ENCODE data around the gene LAYN.

Gene LAYN

DNA sequence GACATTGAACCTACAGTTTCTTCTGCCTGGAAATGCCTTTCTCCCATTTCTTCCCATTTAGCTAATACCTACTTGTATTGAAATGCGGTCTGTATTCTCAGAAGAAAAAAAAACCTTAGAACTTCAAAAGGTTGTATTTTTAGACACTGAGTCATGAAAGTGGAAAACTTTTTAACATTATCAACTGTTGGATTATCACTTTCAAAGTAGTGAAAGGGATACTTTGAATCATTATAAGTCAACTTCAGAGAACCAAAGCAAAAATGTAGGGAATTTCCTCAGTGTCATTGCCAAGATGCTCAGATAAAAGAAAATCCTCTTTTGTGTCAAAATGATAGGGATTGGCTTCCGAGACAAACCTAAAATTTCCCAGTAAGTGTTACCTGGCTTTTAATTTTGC lies 19.4 kb upstream of the LAYN start:
- no peak overlapping the region for H3K27ac ChIP-seq
- no peaks in the 10 kb centered on the region for H3K36me3 ChIP-seq (ENCODE audit: insufficient read depth)
- H3K4me2 ChIP-seq, result no peak overlapping the region
- H3K27me3 ChIP-seq (ENCODE audit: insufficient read depth, low read depth), result no peaks in the 10 kb centered on the region
- no peaks in the 10 kb centered on the region for H4K20me1 ChIP-seq (ENCODE audit: insufficient read depth)
- TF ChIP-seq, protein P1, sequence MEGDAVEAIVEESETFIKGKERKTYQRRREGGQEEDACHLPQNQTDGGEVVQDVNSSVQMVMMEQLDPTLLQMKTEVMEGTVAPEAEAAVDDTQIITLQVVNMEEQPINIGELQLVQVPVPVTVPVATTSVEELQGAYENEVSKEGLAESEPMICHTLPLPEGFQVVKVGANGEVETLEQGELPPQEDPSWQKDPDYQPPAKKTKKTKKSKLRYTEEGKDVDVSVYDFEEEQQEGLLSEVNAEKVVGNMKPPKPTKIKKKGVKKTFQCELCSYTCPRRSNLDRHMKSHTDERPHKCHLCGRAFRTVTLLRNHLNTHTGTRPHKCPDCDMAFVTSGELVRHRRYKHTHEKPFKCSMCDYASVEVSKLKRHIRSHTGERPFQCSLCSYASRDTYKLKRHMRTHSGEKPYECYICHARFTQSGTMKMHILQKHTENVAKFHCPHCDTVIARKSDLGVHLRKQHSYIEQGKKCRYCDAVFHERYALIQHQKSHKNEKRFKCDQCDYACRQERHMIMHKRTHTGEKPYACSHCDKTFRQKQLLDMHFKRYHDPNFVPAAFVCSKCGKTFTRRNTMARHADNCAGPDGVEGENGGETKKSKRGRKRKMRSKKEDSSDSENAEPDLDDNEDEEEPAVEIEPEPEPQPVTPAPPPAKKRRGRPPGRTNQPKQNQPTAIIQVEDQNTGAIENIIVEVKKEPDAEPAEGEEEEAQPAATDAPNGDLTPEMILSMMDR (conservative IDR thresholded peaks at IDR 0.05; ENCODE audit: low read depth, low read length), result no peak
- no peak overlapping the region for H3K4me3 ChIP-seq (IDR thresholded peaks at IDR 0.05; ENCODE audit: insufficient read depth, low read depth, low read length)
- H3K9ac ChIP-seq, result no peak overlapping the region
- no peak overlapping the region for H2AFZ ChIP-seq (ENCODE audit: low read depth)
- H3K4me1 ChIP-seq (ENCODE audit: low read depth, poor library complexity, severe bottlenecking), result peaks cover 15% of the 10 kb centered on the region
- no peaks in the 10 kb centered on the region for H3K79me2 ChIP-seq (ENCODE audit: insufficient read depth, low read depth)

DNA sequence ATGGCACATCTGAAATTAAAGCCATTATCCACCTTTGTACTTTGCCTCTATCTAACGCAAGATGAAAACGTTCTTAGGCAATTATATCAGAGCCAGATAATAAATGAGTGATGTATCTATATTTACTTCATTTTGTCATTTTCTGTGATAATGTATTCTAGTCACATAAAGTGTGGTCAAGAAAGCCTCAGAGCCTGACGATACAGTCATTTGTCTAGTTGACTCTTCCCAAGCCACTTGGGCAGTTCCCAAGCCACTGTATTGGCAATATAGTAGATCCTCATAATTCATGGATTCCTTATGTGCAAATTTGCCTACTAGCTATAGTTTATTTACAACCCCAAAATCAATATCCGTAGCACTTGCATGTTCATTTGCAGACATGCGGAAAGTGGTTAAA lies 18.1 kb upstream of the LAYN start:
- Histone ChIP-seq H3K36me3 (ENCODE audit: insufficient read depth) (no peaks in the 10 kb centered on the region), H3K9ac (no peak overlapping the region), H3K27ac (no peak overlapping the region), H3K27me3 (ENCODE audit: insufficient read depth, low read depth) (no peaks in the 10 kb centered on the region), H3K4me1 (ENCODE audit: low read depth, poor library complexity, severe bottlenecking) (peaks cover 28% of the 10 kb centered on the region), H3K4me3 (IDR thresholded peaks at IDR 0.05; ENCODE audit: insufficient read depth, low read depth, low read length) (no peak overlapping the region), H3K79me2 (ENCODE audit: insufficient read depth, low read depth) (no peaks in the 10 kb centered on the region), H3K4me2 (no peak overlapping the region), H2AFZ (ENCODE audit: low read depth) (no peak overlapping the region), H4K20me1 (ENCODE audit: insufficient read depth) (no peaks in the 10 kb centered on the region)
- TF ChIP-seq, protein P1 (conservative IDR thresholded peaks at IDR 0.05; ENCODE audit: low read depth, low read length), result no peak

DNA sequence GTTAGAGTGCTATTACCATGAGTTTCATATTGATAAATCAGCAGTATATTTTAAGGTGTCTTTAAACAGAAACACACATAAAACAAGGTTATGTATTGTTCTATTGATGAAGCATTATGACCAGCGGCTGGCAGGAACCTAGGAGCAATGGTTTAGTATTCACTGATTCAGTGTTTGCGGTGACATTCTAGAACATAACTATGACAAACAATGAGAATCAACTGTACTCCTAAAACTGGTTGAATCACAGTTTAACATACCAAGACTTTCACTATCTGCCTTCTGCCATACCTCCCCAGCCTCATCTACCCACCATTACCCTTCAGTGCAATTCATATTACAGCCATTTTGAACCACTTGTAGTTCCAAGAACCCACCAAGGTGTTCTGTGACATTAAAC lies 17.2 kb upstream of the LAYN start:
- Histone ChIP-seq H3K4me1 (ENCODE audit: low read depth, poor library complexity, severe bottlenecking) (peaks cover 37% of the 10 kb centered on the region), H3K79me2 (ENCODE audit: insufficient read depth, low read depth) (no peaks in the 10 kb centered on the region), H3K4me3 (IDR thresholded peaks at IDR 0.05; ENCODE audit: insufficient read depth, low read depth, low read length) (no peak overlapping the region), H4K20me1 (ENCODE audit: insufficient read depth) (no peaks in the 10 kb centered on the region), H3K9ac (no peak overlapping the region), H3K27ac (no peak overlapping the region), H3K4me2 (no peak overlapping the region), H3K36me3 (ENCODE audit: insufficient read depth) (no peaks in the 10 kb centered on the region), H2AFZ (ENCODE audit: low read depth) (no peak overlapping the region), H3K27me3 (ENCODE audit: insufficient read depth, low read depth) (no peaks in the 10 kb centered on the region)
- TF ChIP-seq, protein P1 (conservative IDR thresholded peaks at IDR 0.05; ENCODE audit: low read depth, low read length), result no peak

DNA sequence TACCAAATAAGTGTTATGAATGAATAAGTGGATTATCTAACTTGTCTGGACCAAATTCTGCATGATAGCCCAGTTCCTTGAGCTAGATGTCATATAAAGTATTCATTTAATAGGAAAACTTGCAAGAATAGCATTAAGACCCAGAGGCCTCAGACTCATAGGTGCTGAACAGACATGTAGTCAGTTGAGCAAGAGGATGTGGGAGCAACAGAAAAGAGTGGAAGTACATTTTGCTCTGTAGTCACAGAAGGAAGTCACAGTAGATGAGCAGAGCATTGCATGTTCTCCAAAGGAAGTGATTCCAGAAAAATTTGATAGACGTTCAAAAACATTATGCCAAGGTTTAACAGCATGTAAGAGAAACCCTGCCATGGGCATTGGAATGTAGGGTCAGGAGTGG lies 16.5 kb upstream of the LAYN start:
- H4K20me1 ChIP-seq (ENCODE audit: insufficient read depth), result no peaks in the 10 kb centered on the region
- H3K4me1 ChIP-seq (ENCODE audit: low read depth, poor library complexity, severe bottlenecking), result peaks cover 44% of the 10 kb centered on the region
- H3K4me3 ChIP-seq (IDR thresholded peaks at IDR 0.05; ENCODE audit: insufficient read depth, low read depth, low read length), result no peak overlapping the region
- no peak overlapping the region for H3K9ac ChIP-seq
- no peak overlapping the region for H3K27ac ChIP-seq
- no peaks in the 10 kb centered on the region for H3K36me3 ChIP-seq (ENCODE audit: insufficient read depth)
- TF ChIP-seq, protein P1 (conservative IDR thresholded peaks at IDR 0.05; ENCODE audit: low read depth, low read length), result no peak
- H2AFZ ChIP-seq (ENCODE audit: low read depth), result no peak overlapping the region
- no peak overlapping the region for H3K4me2 ChIP-seq
- H3K27me3 ChIP-seq (ENCODE audit: insufficient read depth, low read depth), result no peaks in the 10 kb centered on the region
- H3K79me2 ChIP-seq (ENCODE audit: insufficient read depth, low read depth), result no peaks in the 10 kb centered on the region

Measured in KMS-11 (cell line).